Measurements from ENCODE around the gene TPX2.
"Not testable (repeated sequence)": the region's sequence is repeated elsewhere in the genome, so short reads cannot be mapped to it uniquely, and the experiment has no call there.

The TPX2 gene

GRCh38 chr20:31747028-31747427, 7.9 kb downstream of the TPX2 start:
- not testable (repeated sequence) for H3K27me3 ChIP-seq (ENCODE audit: control insufficient read depth, insufficient read depth, low read length); H3K4me1 ChIP-seq (ENCODE audit: control insufficient read depth, insufficient read depth, low read length); H3K9me3 ChIP-seq (ENCODE audit: control insufficient read depth, insufficient read depth, low read length); H3K27ac ChIP-seq (ENCODE audit: low read length); H3K36me3 ChIP-seq (ENCODE audit: control insufficient read depth, insufficient read depth, low read length); DNase-seq (ENCODE audit: low read depth, low spot score); H3K4me3 ChIP-seq (ENCODE audit: low read length)
- no CpG with 5 or more reads among the region's 14 CpGs for WGBS (ENCODE audit: insufficient coverage, insufficient read length)

GRCh38 chr20:31747640-31748039, 8.6 kb downstream of the TPX2 start:
- no peak for DNase-seq (ENCODE audit: low read depth, low spot score)
- no peak overlapping the region for H3K27ac ChIP-seq (ENCODE audit: low read length)
- no peaks in the 10 kb centered on the region for H3K9me3 ChIP-seq (ENCODE audit: control insufficient read depth, insufficient read depth, low read length)
- no peaks in the 10 kb centered on the region for H3K27me3 ChIP-seq (ENCODE audit: control insufficient read depth, insufficient read depth, low read length)
- no peaks in the 10 kb centered on the region for H3K36me3 ChIP-seq (ENCODE audit: control insufficient read depth, insufficient read depth, low read length)
- no peak overlapping the region for H3K4me3 ChIP-seq (ENCODE audit: low read length)
- no CpG with 5 or more reads among the region's 5 CpGs for WGBS (ENCODE audit: insufficient coverage, insufficient read length)
- H3K4me1 ChIP-seq (ENCODE audit: control insufficient read depth, insufficient read depth, low read length), result no peaks in the 10 kb centered on the region

GRCh38 chr20:31749223-31749622, 10.1 kb downstream of the TPX2 start:
- no peak overlapping the region for H3K27ac ChIP-seq (ENCODE audit: low read length)
- H3K4me3 ChIP-seq (ENCODE audit: low read length), result no peak overlapping the region
- no peak for DNase-seq (ENCODE audit: low read depth, low spot score)
- H3K4me1 ChIP-seq (ENCODE audit: control insufficient read depth, insufficient read depth, low read length), result no peaks in the 10 kb centered on the region
- no peaks in the 10 kb centered on the region for H3K27me3 ChIP-seq (ENCODE audit: control insufficient read depth, insufficient read depth, low read length)
- H3K36me3 ChIP-seq (ENCODE audit: control insufficient read depth, insufficient read depth, low read length), result no peaks in the 10 kb centered on the region
- no peaks in the 10 kb centered on the region for H3K9me3 ChIP-seq (ENCODE audit: control insufficient read depth, insufficient read depth, low read length)
- no CpG with 5 or more reads among the region's 8 CpGs for WGBS (ENCODE audit: insufficient coverage, insufficient read length)

GRCh38 chr20:31751126-31751525, 12.0 kb downstream of the TPX2 start:
- DNase-seq (ENCODE audit: low read depth, low spot score), result no peak
- Histone ChIP-seq H3K9me3 (ENCODE audit: control insufficient read depth, insufficient read depth, low read length) (no peaks in the 10 kb centered on the region), H3K27me3 (ENCODE audit: control insufficient read depth, insufficient read depth, low read length) (no peaks in the 10 kb centered on the region), H3K4me3 (ENCODE audit: low read length) (no peak overlapping the region), H3K4me1 (ENCODE audit: control insufficient read depth, insufficient read depth, low read length) (no peaks in the 10 kb centered on the region), H3K27ac (ENCODE audit: low read length) (no peak overlapping the region), H3K36me3 (ENCODE audit: control insufficient read depth, insufficient read depth, low read length) (no peaks in the 10 kb centered on the region)
- no CpG with 5 or more reads among the region's 1 CpG for WGBS (ENCODE audit: insufficient coverage, insufficient read length)

GRCh38 chr20:31757254-31757653, 18.2 kb downstream of the TPX2 start:
- Histone ChIP-seq H3K9me3 (ENCODE audit: control insufficient read depth, insufficient read depth, low read length) (no peaks in the 10 kb centered on the region), H3K36me3 (ENCODE audit: control insufficient read depth, insufficient read depth, low read length) (no peaks in the 10 kb centered on the region; the same call in 1 of the 2 replicates), H3K27me3 (ENCODE audit: control insufficient read depth, insufficient read depth, low read length) (no peaks in the 10 kb centered on the region), H3K27ac (ENCODE audit: low read length) (no peak overlapping the region), H3K4me1 (ENCODE audit: control insufficient read depth, insufficient read depth, low read length) (no peaks in the 10 kb centered on the region), H3K4me3 (ENCODE audit: low read length) (no peak overlapping the region)
- no peak for DNase-seq (ENCODE audit: low read depth, low spot score)
- no CpG with 5 or more reads among the region's 3 CpGs for WGBS (ENCODE audit: insufficient coverage, insufficient read length)

- Histone ChIP-seq H3K27ac (ENCODE audit: low read length) (no peak overlapping the region), H3K27me3 (ENCODE audit: control insufficient read depth, insufficient read depth, low read length) (no peaks in the 10 kb centered on the region), H3K4me3 (ENCODE audit: low read length) (no peak overlapping the region), H3K36me3 (ENCODE audit: control insufficient read depth, insufficient read depth, low read length) (no peaks in the 10 kb centered on the region; the same call in 1 of the 2 replicates), H3K9me3 (ENCODE audit: control insufficient read depth, insufficient read depth, low read length) (no peaks in the 10 kb centered on the region), H3K4me1 (ENCODE audit: control insufficient read depth, insufficient read depth, low read length) (no peaks in the 10 kb centered on the region)
- WGBS (ENCODE audit: insufficient coverage, insufficient read length), result no CpG with 5 or more reads among the region's 4 CpGs
- DNase-seq (ENCODE audit: low read depth, low spot score), result no peak
These were observed 19.4 kb downstream of the TPX2 start for GRCh38 chr20:31758521-31758920.

GRCh38 chr20:31758991-31759390, 19.9 kb downstream of the TPX2 start:
- no peaks in the 10 kb centered on the region for H3K9me3 ChIP-seq (ENCODE audit: control insufficient read depth, insufficient read depth, low read length)
- no peaks in the 10 kb centered on the region for H3K4me1 ChIP-seq (ENCODE audit: control insufficient read depth, insufficient read depth, low read length)
- H3K4me3 ChIP-seq (ENCODE audit: low read length), result no peak overlapping the region
- H3K36me3 ChIP-seq (ENCODE audit: control insufficient read depth, insufficient read depth, low read length), result no peaks in the 10 kb centered on the region; the same call in 1 of the 2 replicates
- no peak overlapping the region for H3K27ac ChIP-seq (ENCODE audit: low read length)
- H3K27me3 ChIP-seq (ENCODE audit: control insufficient read depth, insufficient read depth, low read length), result no peaks in the 10 kb centered on the region
- no peak for DNase-seq (ENCODE audit: low read depth, low spot score)

- Histone ChIP-seq H3K36me3 (ENCODE audit: control insufficient read depth, insufficient read depth, low read length) (peaks cover 2% of the 10 kb centered on the region; the same call in 1 of the 2 replicates), H3K9me3 (ENCODE audit: control insufficient read depth, insufficient read depth, low read length) (no peaks in the 10 kb centered on the region), H3K27ac (ENCODE audit: low read length) (no peak overlapping the region), H3K27me3 (ENCODE audit: control insufficient read depth, insufficient read depth, low read length) (no peaks in the 10 kb centered on the region), H3K4me1 (ENCODE audit: control insufficient read depth, insufficient read depth, low read length) (no peaks in the 10 kb centered on the region), H3K4me3 (ENCODE audit: low read length) (no peak overlapping the region)
- DNase-seq (ENCODE audit: low read depth, low spot score), result no peak
- WGBS (ENCODE audit: insufficient coverage, insufficient read length), result no CpG with 5 or more reads among the region's 2 CpGs
These were observed 20.9 kb downstream of the TPX2 start for GRCh38 chr20:31759836-31760518.

- WGBS (ENCODE audit: insufficient coverage, insufficient read length), result no CpG with 5 or more reads among the region's 6 CpGs
- peaks cover 2% of the 10 kb centered on the region; the same call in 1 of the 2 replicates for H3K36me3 ChIP-seq (ENCODE audit: control insufficient read depth, insufficient read depth, low read length)
- H3K27ac ChIP-seq (ENCODE audit: low read length), result no peak overlapping the region
These were observed 21.6 kb downstream of the TPX2 start for GRCh38 chr20:31760519-31761240.

GRCh38 chr20:31764641-31765305, 25.7 kb downstream of the TPX2 start:
- WGBS (ENCODE audit: insufficient coverage, insufficient read length), result no CpG with 5 or more reads among the region's 2 CpGs
- peaks cover 5% of the 10 kb centered on the region; the same call in 1 of the 2 replicates for H3K36me3 ChIP-seq (ENCODE audit: control insufficient read depth, insufficient read depth, low read length)

More at GRCh38 chr20:31760519-31761240, 21.6 kb downstream of the TPX2 start:
- H3K9me3 ChIP-seq (ENCODE audit: control insufficient read depth, insufficient read depth, low read length), result no peaks in the 10 kb centered on the region
- H3K27me3 ChIP-seq (ENCODE audit: control insufficient read depth, insufficient read depth, low read length), result no peaks in the 10 kb centered on the region
- DNase-seq (ENCODE audit: low read depth, low spot score), result no peak
- H3K4me1 ChIP-seq (ENCODE audit: control insufficient read depth, insufficient read depth, low read length), result no peaks in the 10 kb centered on the region
- H3K4me3 ChIP-seq (ENCODE audit: low read length), result no peak overlapping the region

More at GRCh38 chr20:31764641-31765305, 25.7 kb downstream of the TPX2 start:
- H3K4me1 ChIP-seq (ENCODE audit: control insufficient read depth, insufficient read depth, low read length), result no peaks in the 10 kb centered on the region
- no peaks in the 10 kb centered on the region for H3K27me3 ChIP-seq (ENCODE audit: control insufficient read depth, insufficient read depth, low read length)
- no peaks in the 10 kb centered on the region for H3K9me3 ChIP-seq (ENCODE audit: control insufficient read depth, insufficient read depth, low read length)
- DNase-seq (ENCODE audit: low read depth, low spot score), result no peak
- H3K27ac ChIP-seq (ENCODE audit: low read length), result no peak overlapping the region
- no peak overlapping the region for H3K4me3 ChIP-seq (ENCODE audit: low read length)
